ENCODE results near the gene PPP3R2. TPM values are rescaled to one million over a fixed set of nuclear protein-coding genes. Genes with fewer than 3 reads are reported as not detected.

PPP3R2 gene, protein sequence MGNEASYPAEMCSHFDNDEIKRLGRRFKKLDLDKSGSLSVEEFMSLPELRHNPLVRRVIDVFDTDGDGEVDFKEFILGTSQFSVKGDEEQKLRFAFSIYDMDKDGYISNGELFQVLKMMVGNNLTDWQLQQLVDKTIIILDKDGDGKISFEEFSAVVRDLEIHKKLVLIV
- total RNA-seq = not detected in 2 replicates

DNA sequence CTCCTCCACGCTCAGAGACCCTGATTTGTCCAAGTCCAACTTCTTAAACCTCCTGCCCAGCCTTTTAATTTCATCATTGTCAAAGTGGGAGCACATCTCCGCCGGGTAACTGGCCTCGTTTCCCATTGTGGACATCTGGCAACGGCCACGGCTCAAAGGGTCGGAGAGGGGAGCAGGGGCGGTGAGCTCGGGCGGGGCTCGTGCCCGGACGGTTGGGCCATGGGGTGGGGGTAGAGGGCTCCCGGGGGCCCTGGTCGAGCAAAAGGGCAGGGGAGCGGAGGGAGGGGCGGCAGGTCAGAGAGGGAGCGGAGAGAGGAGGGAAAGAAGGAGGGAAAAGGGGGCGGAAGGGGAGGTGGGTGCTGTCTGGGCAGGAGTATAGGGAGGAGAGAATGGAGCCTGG lies at the start of gene PPP3R2:
PPP3R2 (minus strand) TSS at position 174 of the 400 bp plus-strand sequence; CDS start at position 126, 48 bp downstream.

Other genes with a start within 250 kb of the PPP3R2 start
- gene BAAT, start 210.0 kb downstream of the PPP3R2 start, total RNA-seq = under 0.01 and 0.19 TPM in 2 replicates
- 12.7 and 15.3 TPM in 2 replicates for gene MRPL50, start 196.4 kb downstream of the PPP3R2 start, total RNA-seq
- 15.7 and 20.9 TPM in 2 replicates for gene ZNF189, start 196.1 kb downstream of the PPP3R2 start, total RNA-seq
- not detected in 2 replicates for gene ALDOB, start 159.2 kb downstream of the PPP3R2 start, total RNA-seq
- 31.9 and 32.6 TPM in 2 replicates for gene RNF20, start 61.1 kb downstream of the PPP3R2 start, total RNA-seq
- gene GRIN3A, start 143.7 kb upstream of the PPP3R2 start, total RNA-seq = not detected in 2 replicates